Nephron progenitor cell (in vitro differentiated cells): ENCODE data around the gene DLK1.

Source experiments
- DNase-seq: peaks from one replicate; pipeline ENCODE4 v3.0.0; 2021
- H3K27ac Mint-ChIP-seq: 2 replicates; pipeline ENCODE4 v1.8.0; 2021; ENCODE audit warnings: mild to moderate bottlenecking, moderate library complexity, mixed read lengths
- H3K27me3 Mint-ChIP-seq: 2 replicates; pipeline ENCODE4 v1.8.0; 2021; ENCODE audit warnings: mild to moderate bottlenecking, low read depth, mixed read lengths; ENCODE audit not compliant: poor library complexity
- H3K36me3 Mint-ChIP-seq: 2 replicates; pipeline ENCODE4 v1.8.0; 2021; ENCODE audit warnings: low read depth, mixed read lengths
- H3K4me1 Mint-ChIP-seq: 2 replicates; pipeline ENCODE4 v1.8.0; 2021; ENCODE audit warnings: mixed read lengths
- H3K4me3 Mint-ChIP-seq: 2 replicates; pipeline ENCODE4 v1.8.0; 2021; ENCODE audit warnings: mild to moderate bottlenecking, moderate library complexity, mixed read lengths
- H3K9me3 Mint-ChIP-seq: 2 replicates; pipeline ENCODE4 v1.8.0; 2021; ENCODE audit warnings: mild to moderate bottlenecking, moderate library complexity, mixed read lengths
- CTCF ChIP-seq: fragments of 200-600 bp; sonication (generic); IDR thresholded peaks from 2 replicates; pipeline ENCODE4 v1.5.0; 2021; ENCODE audit warnings: antibody characterized with exemption

DLK1 gene

GRCh38 chr14:100762901-100763300 lies 36.2 kb downstream of the DLK1 start:
- H3K27me3 Mint-ChIP-seq, result peaks cover 14% of the 10 kb centered on the region
- no peaks in the 10 kb centered on the region for H3K36me3 Mint-ChIP-seq
- H3K4me1 Mint-ChIP-seq, result peaks cover 9% of the 10 kb centered on the region
- no peak for TF ChIP-seq CTCF
- no peak overlapping the region for H3K27ac Mint-ChIP-seq
- no peak for DNase-seq
- H3K9me3 Mint-ChIP-seq, result peaks cover 10% of the 10 kb centered on the region
- no peak overlapping the region for H3K4me3 Mint-ChIP-seq

- Mint-ChIP-seq H3K27me3 (peaks cover 17% of the 10 kb centered on the region), H3K36me3 (no peaks in the 10 kb centered on the region), H3K4me3 (no peak overlapping the region), H3K4me1 (peaks cover 9% of the 10 kb centered on the region), H3K9me3 (peaks cover 14% of the 10 kb centered on the region), H3K27ac (no peak overlapping the region)
- no peak for TF ChIP-seq CTCF
- DNase-seq, result no peak
Observed at GRCh38 chr14:100764471-100765115, 37.9 kb downstream of the DLK1 start.

- Mint-ChIP-seq H3K36me3 (peaks cover under 1% of the 10 kb centered on the region), H3K27ac (no peak overlapping the region), H3K4me1 (peaks cover 9% of the 10 kb centered on the region), H3K4me3 (no peak overlapping the region), H3K27me3 (peaks cover 22% of the 10 kb centered on the region), H3K9me3 (peaks cover 20% of the 10 kb centered on the region)
- no peak for DNase-seq
- no peak for TF ChIP-seq CTCF
Observed at GRCh38 chr14:100765296-100765695, 38.6 kb downstream of the DLK1 start.

GRCh38 chr14:100765991-100766390 lies 39.3 kb downstream of the DLK1 start:
- Mint-ChIP-seq H3K4me1 (peaks cover 15% of the 10 kb centered on the region), H3K27me3 (peaks cover 22% of the 10 kb centered on the region), H3K36me3 (peaks cover 6% of the 10 kb centered on the region), H3K27ac (no peak overlapping the region), H3K4me3 (no peak overlapping the region), H3K9me3 (peaks cover 27% of the 10 kb centered on the region)
- TF ChIP-seq CTCF, result no peak
- no peak for DNase-seq

- TF ChIP-seq CTCF, result no peak
- H3K27me3 Mint-ChIP-seq, result peaks cover 24% of the 10 kb centered on the region
- H3K4me3 Mint-ChIP-seq, result no peak overlapping the region
- DNase-seq, result no peak
- H3K36me3 Mint-ChIP-seq, result peaks cover 6% of the 10 kb centered on the region
- no peak overlapping the region for H3K27ac Mint-ChIP-seq
- peaks cover 15% of the 10 kb centered on the region for H3K4me1 Mint-ChIP-seq
- H3K9me3 Mint-ChIP-seq, result peaks cover 32% of the 10 kb centered on the region
Observed at GRCh38 chr14:100767003-100767787, 40.5 kb downstream of the DLK1 start.
